ENCODE data around the gene KISS1. TPM values are rescaled to one million over a fixed set of nuclear protein-coding genes. Genes with fewer than 3 reads are reported as not detected.

Gene KISS1
- total RNA-seq, 1 experiment from 2014 or later = 1.3 TPM

DNA sequence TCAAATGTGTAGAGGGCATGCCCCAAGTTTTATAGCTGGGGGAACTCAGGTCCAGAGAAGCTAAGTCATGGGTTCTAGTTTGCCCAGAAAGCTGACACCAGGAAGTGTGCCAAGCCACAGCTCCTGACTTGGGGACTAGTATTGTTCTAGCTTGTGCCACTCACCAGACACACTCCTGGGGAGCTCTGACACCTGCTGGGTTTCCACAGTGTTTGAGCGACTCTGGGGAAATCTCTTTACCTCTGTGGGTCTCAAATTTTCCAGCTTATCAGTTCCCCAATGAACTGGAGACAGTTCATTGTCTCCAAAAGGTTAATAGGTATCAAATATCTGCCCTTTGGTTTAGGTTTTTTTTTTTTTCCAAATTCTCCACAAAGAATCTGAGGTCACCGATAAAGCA, 4.2 kb downstream of the KISS1 start:
- no peak for TF ChIP-seq CEBPB (IDR thresholded peaks at IDR 0.05; ENCODE audit: low read depth)
- TF ChIP-seq POLR2A (IDR thresholded peaks at IDR 0.05; ENCODE audit: borderline replicate concordance, extremely low read depth, insufficient read depth, insufficient read length) = no peak
- TF ChIP-seq POLR2AphosphoS5 (IDR thresholded peaks at IDR 0.05; ENCODE audit: low read depth, low read length) = no peak
- TF ChIP-seq, protein P1, sequence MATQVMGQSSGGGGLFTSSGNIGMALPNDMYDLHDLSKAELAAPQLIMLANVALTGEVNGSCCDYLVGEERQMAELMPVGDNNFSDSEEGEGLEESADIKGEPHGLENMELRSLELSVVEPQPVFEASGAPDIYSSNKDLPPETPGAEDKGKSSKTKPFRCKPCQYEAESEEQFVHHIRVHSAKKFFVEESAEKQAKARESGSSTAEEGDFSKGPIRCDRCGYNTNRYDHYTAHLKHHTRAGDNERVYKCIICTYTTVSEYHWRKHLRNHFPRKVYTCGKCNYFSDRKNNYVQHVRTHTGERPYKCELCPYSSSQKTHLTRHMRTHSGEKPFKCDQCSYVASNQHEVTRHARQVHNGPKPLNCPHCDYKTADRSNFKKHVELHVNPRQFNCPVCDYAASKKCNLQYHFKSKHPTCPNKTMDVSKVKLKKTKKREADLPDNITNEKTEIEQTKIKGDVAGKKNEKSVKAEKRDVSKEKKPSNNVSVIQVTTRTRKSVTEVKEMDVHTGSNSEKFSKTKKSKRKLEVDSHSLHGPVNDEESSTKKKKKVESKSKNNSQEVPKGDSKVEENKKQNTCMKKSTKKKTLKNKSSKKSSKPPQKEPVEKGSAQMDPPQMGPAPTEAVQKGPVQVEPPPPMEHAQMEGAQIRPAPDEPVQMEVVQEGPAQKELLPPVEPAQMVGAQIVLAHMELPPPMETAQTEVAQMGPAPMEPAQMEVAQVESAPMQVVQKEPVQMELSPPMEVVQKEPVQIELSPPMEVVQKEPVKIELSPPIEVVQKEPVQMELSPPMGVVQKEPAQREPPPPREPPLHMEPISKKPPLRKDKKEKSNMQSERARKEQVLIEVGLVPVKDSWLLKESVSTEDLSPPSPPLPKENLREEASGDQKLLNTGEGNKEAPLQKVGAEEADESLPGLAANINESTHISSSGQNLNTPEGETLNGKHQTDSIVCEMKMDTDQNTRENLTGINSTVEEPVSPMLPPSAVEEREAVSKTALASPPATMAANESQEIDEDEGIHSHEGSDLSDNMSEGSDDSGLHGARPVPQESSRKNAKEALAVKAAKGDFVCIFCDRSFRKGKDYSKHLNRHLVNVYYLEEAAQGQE (IDR thresholded peaks at IDR 0.05; ENCODE audit: low read depth) = no peak
- POLR2A ChIA-PET = no interaction called here
- BruUV-seq (replicated peaks) = no TSS peak
- H3K9me2 ChIP-seq (ENCODE audit: insufficient read depth) = no peaks in the 10 kb centered on the region
- no peaks in the 10 kb centered on the region for H4K20me1 ChIP-seq (ENCODE audit: insufficient read depth)
- H3K27me3 ChIP-seq (ENCODE audit: insufficient read depth, low read length) = no peaks in the 10 kb centered on the region
- H3K4me3 ChIP-seq (replicated peaks in 1 of 2; ENCODE audit: low read depth in 1 of 2, low read length in 2 of 2) = no peak overlapping the region
- no peak overlapping the region for H3K4me2 ChIP-seq (ENCODE audit: low read length)
- CTCF ChIA-PET = interaction anchor here (1.4 kb wide), 1 partner anchor 20 kb away, joined by 4 read pairs; no protein-coding TSS in a partner anchor
- intact Hi-C loops (cut with micrococcal nuclease) = no loop called here
- DNase-seq (ENCODE audit: low read depth, low spot score) (no peak), ATAC-seq (no peak)
- H3K9me3 ChIP-seq (ENCODE audit: control insufficient read depth in 1 of 2, insufficient read depth in 1 of 2, low read depth in 1 of 2, low read length in 2 of 2) = no peaks in the 10 kb centered on the region
- H3K27ac ChIP-seq (ENCODE audit: low read depth, low read length) = no peak overlapping the region
- no peaks in the 10 kb centered on the region for H3K36me3 ChIP-seq (ENCODE audit: control insufficient read depth in 1 of 2, insufficient read depth in 2 of 2, low read length in 2 of 2)
- H3K9ac ChIP-seq (ENCODE audit: low read length) = no peak overlapping the region
- no peaks in the 10 kb centered on the region for H3K79me2 ChIP-seq (ENCODE audit: insufficient read depth, low read length)
- peaks cover 0 to 25% of the 10 kb centered on the region in 2 experiments; a peak in 2 of 4 replicates for H3K4me1 ChIP-seq (ENCODE audit: control insufficient read depth in 1 of 2, insufficient read depth in 2 of 2, low read length in 2 of 2)
- RAD21 ChIA-PET (ENCODE audit: low non-redundant PET in 1 of 2, low total read pairs in 2 of 2, uncharacterized antibody in 2 of 2, unreplicated experiment in 2 of 2) = no interaction called here
- no peak overlapping the region for H2AFZ ChIP-seq (ENCODE audit: low read depth, low read length, poor library complexity, severe bottlenecking)

DNA sequence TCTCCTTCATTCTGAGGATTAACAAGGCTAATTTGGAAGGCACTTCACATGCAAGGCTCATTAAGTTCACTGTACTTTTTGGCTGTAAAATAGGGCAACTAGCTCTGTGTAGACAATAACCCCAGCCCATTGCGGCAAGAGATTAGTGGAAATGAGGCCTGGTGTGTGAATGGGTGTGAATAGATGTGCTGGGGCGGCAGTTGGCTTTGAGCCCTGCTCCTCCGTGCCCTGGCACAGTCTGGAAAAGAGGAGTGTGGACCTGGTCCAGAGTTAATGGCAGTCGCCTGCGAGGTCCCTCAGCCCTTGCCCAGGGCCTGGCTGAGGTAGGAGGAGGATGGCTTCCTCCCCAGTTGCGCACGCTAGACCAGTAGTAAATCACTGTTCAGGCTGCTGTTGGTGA, 4.8 kb downstream of the KISS1 start:
- no peaks in the 10 kb centered on the region for H3K27me3 ChIP-seq (ENCODE audit: insufficient read depth, low read length)
- intact Hi-C loops (cut with micrococcal nuclease) = no loop called here
- H3K36me3 ChIP-seq (ENCODE audit: control insufficient read depth in 1 of 2, insufficient read depth in 2 of 2, low read length in 2 of 2) = no peaks in the 10 kb centered on the region
- H3K9me2 ChIP-seq (ENCODE audit: insufficient read depth) = no peaks in the 10 kb centered on the region
- ChIA-PET POLR2A (no interaction called here), CTCF (interaction anchor here (1.4 kb wide), 1 partner anchor 19 kb away, joined by 4 read pairs; no protein-coding TSS in a partner anchor), RAD21 (ENCODE audit: low non-redundant PET in 1 of 2, low total read pairs in 2 of 2, uncharacterized antibody in 2 of 2, unreplicated experiment in 2 of 2) (no interaction called here)
- H3K4me2 ChIP-seq (ENCODE audit: low read length) = no peak overlapping the region
- peaks cover 0 to 19% of the 10 kb centered on the region in 2 experiments; a peak in 2 of 4 replicates for H3K4me1 ChIP-seq (ENCODE audit: control insufficient read depth in 1 of 2, insufficient read depth in 2 of 2, low read length in 2 of 2)
- BruUV-seq (replicated peaks) = no TSS peak
- no peak overlapping the region for H3K9ac ChIP-seq (ENCODE audit: low read length)
- ATAC-seq = no peak
- DNase-seq (ENCODE audit: low read depth, low spot score) = no peak
- no peaks in the 10 kb centered on the region for H4K20me1 ChIP-seq (ENCODE audit: insufficient read depth)
- H2AFZ ChIP-seq (ENCODE audit: low read depth, low read length, poor library complexity, severe bottlenecking) = no peak overlapping the region
- H3K9me3 ChIP-seq (ENCODE audit: control insufficient read depth in 1 of 2, insufficient read depth in 1 of 2, low read depth in 1 of 2, low read length in 2 of 2) = no peaks in the 10 kb centered on the region
- H3K4me3 ChIP-seq (replicated peaks in 1 of 2; ENCODE audit: low read depth in 1 of 2, low read length in 2 of 2) = no peak overlapping the region
- H3K27ac ChIP-seq (ENCODE audit: low read depth, low read length) = no peak overlapping the region
- no peaks in the 10 kb centered on the region for H3K79me2 ChIP-seq (ENCODE audit: insufficient read depth, low read length)
- TF ChIP-seq ZFX (IDR thresholded peaks at IDR 0.05) (no peak), EGR1 (IDR thresholded peaks at IDR 0.05; ENCODE audit: low read depth) (no peak), TCF7L2 (IDR thresholded peaks at IDR 0.05; ENCODE audit: borderline replicate concordance, extremely low read depth, insufficient read depth, insufficient read length) (no peak), POLR2A (IDR thresholded peaks at IDR 0.05; ENCODE audit: borderline replicate concordance, extremely low read depth, insufficient read depth, insufficient read length) (no peak), EZH2 (IDR thresholded peaks at IDR 0.05) (no peak), CBX3 (IDR thresholded peaks at IDR 0.05; ENCODE audit: low read depth) (no peak), SIN3A (IDR thresholded peaks at IDR 0.05; ENCODE audit: low read depth) (no peak)
- TF ChIP-seq, protein P2, sequence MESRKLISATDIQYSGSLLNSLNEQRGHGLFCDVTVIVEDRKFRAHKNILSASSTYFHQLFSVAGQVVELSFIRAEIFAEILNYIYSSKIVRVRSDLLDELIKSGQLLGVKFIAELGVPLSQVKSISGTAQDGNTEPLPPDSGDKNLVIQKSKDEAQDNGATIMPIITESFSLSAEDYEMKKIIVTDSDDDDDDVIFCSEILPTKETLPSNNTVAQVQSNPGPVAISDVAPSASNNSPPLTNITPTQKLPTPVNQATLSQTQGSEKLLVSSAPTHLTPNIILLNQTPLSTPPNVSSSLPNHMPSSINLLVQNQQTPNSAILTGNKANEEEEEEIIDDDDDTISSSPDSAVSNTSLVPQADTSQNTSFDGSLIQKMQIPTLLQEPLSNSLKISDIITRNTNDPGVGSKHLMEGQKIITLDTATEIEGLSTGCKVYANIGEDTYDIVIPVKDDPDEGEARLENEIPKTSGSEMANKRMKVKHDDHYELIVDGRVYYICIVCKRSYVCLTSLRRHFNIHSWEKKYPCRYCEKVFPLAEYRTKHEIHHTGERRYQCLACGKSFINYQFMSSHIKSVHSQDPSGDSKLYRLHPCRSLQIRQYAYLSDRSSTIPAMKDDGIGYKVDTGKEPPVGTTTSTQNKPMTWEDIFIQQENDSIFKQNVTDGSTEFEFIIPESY (IDR thresholded peaks at IDR 0.05; ENCODE audit: extremely low read depth, insufficient replicate concordance, low read length) = no peak
- TF ChIP-seq, protein P1 (IDR thresholded peaks at IDR 0.05; ENCODE audit: low read depth) = no peak
